CD4-positive, alpha-beta T cell treated with Interleukin-10 for 1 hour (primary cell): ENCODE results near the gene IKZF1.
"Not testable (repeated sequence)": the region's sequence is repeated elsewhere in the genome, so short reads cannot be mapped to it uniquely, and the experiment has no call there.

Source experiments
- DNase-seq: peaks from one replicate; pipeline ENCODE4 v3.0.0-alpha.2; 2020

Gene IKZF1

DNA sequence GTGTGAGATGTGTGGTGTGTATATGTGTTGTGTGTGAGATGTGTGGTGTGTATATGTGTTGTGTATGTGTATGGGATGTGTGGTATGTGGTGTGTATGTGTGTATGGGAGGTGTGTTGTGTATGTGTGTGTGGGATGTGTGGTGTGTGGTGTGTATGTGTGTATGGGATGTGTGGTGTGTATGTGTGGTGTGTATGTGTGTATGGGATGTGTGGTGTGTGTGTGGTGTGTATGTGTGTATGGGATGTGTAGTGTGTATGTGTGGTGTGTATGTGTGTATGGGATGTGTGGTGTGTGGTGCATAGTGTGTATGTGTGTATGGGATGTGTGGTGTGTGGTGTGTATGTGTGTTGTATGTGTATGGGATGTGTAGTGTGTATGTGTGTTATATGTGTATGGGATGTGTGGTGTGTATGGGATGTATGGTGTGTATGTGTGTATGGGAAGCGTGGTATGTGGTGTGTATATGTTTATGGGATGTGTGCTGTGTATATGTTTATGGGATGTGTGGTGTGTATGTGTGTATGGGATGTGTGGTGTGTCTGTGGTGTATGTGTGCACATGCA, 30.8 kb downstream of the IKZF1 start:
- DNase-seq, result no peak

- peak; percentile 84 for DNase-seq
Observed at GRCh38 chr7:50335795-50336754, 31.6 kb downstream of the IKZF1 start.

DNA sequence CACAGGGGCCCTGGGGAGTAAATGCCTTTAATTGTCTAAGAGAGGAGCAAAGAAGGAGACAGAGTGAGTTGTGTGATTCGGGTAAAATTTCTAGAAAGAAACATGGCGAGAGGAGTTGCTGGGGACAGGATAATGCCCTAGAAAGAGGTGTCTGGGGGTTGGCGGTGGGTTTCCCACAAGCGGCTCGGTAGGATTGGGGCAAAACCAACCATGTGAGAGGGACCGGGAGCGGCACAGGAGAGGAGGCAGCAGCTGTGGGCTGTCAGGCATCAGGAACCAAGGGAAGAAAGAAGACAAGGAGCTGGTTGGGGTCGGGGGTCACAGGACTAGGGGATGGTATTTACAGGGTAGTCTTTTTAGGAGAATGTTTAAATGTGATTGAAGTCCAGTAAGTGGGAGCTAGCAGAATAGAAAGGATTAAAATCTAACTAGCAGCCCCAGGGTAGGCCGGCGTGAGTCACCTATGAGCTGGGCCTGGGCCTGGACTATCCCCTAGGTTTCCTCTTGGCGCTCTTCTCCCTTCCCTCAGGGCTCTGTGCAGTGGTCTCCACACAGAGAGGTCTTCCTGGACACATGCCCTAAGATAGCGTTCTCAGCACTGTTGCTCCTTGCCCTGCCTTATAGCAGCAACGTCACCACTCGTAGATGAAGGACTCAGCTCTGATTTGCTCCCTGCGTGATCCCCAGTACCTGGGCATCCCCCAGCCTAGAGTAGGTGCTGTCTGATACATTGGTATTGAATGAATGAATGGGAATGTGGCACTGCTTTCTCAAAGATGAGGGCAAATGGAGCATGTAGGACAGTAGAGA, 32.6 kb downstream of the IKZF1 start:
- peak; percentile 73 for DNase-seq

GRCh38 chr7:50339472-50339871, 35.0 kb downstream of the IKZF1 start:
- DNase-seq, result not testable (repeated sequence)

- peak; percentile 68 for DNase-seq
Observed at GRCh38 chr7:50339990-50340500, 35.5 kb downstream of the IKZF1 start.

DNA sequence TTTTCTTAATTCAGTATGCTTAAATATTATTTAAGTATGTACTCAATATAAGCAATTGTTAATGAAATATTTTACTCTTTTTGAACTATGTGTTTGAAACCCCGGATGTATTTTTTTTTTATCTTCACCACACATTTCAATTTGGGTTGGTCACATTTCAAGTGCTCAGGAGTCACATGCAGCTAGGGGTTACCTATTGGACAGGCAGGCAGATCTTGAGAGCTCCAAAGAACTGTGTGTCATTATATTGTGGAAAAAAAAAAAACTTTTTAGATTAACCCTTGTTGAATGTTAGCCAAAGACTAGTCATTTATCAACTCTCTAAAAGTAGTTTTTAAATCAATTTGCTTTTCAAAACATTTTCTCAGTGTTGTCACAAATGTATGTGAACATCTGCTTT, 37.2 kb downstream of the IKZF1 start:
- peak; percentile 58 for DNase-seq

GRCh38 chr7:50342616-50343114, 38.1 kb downstream of the IKZF1 start:
- peak; percentile 69 for DNase-seq

- no peak for DNase-seq
Observed at GRCh38 chr7:50346545-50347497, 42.3 kb downstream of the IKZF1 start.

- peak; percentile 65 for DNase-seq
Observed at GRCh38 chr7:50347693-50348092, 43.2 kb downstream of the IKZF1 start.

DNA sequence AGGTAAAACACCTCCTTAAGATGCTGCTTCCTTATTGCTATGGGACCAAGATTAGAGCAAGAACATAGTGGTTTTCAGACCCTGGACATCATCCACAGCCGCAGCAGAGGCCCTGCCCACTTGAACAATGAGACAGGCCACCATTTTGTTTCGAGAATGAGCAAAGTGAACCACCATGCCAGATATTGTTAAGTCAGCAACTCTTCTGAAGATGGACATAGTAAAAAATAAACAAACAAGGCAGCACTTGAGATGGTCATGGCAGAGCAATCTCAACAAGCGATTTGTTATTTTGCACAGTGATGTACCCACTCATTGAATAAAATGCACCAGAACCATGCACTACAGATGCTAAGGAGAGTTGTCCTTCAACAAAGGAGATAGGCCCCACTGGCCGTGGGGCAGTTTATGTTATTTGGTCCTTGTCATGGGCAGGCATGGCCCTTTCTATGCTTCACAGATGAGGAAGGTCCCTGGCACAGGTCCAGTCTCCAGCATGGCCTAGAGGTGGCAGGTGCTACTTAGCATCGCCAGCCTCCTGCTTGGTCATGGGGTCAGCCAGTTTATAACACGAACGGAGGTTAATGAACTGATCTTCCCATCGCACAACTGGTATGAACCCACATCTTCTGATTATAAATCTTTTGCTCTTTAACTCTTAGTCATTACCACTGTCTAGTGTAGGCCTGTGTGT, 44.1 kb downstream of the IKZF1 start:
- no peak for DNase-seq

DNA sequence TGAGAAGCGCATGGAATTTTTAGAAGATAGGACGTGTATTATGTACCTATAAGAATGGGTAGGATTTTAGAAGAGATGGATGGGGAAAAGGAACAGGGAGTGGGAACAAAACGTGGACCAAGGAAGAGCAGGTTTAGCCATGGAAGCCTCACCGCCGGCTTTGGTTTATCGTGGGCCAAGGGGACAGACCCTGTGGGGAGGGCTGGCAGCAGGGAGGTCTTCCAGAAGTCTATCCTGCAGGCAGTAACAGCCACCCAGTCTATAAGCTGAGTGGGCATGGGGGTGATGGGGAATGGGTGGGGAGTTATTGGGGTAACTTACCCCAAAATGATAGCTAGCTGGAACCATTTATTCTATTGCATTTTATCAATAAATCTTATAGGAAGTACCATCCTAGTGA, 44.9 kb downstream of the IKZF1 start:
- DNase-seq, result no peak

DNA sequence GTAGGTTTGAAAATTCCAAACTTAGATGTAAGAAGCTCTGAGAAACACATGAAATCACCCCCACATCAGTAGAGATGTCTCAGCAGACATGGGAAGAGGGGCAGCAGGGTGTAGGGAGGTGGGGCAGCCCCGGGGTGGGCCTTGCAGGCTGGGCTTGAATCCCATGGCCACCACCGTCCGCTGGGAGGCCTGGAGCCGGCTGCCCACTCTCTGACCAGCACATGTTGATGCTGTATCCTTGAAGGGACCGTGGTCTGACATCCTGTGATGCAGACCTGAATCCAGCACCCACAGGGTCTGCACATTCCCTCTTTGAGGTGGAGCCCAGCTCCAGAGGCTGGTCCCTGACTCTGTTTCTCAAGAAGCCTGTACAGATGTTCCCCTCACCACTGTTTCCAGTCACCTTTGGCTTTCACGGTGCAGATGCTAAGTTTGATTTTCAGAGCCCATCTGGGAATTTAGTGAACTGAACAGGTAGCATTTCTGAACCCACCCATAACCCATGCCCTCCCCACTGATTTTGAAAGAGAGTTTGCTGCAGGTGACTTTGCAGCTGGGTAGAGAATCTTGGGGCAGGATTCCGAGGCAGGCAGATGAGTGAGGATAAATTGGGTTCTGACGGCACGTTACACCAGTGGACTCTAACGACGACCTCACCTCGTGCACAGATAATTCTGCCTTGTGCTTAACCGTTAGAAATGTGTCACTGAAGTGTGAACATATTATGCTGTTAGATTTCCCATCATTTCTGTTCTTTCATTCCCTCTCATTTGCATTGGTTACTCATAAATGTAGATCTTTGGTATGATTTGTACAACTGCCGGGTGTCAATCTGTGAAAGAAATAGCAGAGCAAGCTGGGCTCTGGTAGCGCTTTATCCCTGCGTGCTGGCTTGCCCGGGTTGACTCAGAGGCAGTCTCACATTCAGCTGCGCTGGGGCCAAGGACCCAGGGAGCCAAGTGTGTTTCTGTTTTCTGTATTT, 45.7 kb downstream of the IKZF1 start:
- peak; percentile 73 for DNase-seq

DNA sequence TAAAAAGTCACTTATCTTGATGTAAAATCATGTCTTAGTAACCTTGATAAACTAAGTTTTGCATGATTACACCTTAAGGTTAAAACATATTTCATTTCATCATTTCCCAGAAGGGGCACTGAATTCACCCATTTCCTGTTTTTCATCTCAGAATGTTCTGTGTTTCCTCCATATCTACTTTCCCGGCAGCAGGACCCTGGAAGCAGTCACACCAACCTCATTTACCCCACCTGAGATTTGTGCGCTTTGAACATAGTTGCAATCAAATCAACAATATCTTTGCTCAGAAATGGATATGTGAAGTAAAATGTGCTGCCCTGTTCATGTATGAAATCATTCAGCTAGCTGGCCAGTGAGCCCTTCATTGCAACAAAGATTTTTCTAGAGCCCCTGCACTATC, 46.8 kb downstream of the IKZF1 start:
- DNase-seq, result peak; percentile 88

- DNase-seq, result peak; percentile 88
Observed at GRCh38 chr7:50352282-50352681, 47.8 kb downstream of the IKZF1 start.

GRCh38 chr7:50352751-50353150, 48.2 kb downstream of the IKZF1 start:
- DNase-seq, result no peak

DNA sequence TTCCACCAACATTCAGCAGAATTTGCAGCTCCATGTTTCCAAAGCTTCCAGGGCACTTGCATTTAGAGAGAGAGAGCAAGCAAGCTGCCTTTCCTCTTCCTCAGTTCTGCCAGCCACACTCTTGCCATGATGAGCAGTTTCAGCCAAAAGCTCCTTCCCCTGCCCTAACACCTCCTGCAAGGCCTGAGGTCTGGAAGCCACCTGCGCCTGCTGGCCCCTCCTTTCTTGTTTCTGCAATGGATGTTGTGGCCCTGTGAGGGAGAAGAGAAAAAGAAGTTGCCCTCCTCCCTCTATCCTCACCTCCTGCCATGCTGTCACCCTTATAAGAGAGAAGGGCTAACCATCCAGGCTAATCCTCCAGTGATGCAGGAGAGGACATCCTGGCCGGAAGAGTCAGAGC, 48.7 kb downstream of the IKZF1 start:
- no peak for DNase-seq

DNA sequence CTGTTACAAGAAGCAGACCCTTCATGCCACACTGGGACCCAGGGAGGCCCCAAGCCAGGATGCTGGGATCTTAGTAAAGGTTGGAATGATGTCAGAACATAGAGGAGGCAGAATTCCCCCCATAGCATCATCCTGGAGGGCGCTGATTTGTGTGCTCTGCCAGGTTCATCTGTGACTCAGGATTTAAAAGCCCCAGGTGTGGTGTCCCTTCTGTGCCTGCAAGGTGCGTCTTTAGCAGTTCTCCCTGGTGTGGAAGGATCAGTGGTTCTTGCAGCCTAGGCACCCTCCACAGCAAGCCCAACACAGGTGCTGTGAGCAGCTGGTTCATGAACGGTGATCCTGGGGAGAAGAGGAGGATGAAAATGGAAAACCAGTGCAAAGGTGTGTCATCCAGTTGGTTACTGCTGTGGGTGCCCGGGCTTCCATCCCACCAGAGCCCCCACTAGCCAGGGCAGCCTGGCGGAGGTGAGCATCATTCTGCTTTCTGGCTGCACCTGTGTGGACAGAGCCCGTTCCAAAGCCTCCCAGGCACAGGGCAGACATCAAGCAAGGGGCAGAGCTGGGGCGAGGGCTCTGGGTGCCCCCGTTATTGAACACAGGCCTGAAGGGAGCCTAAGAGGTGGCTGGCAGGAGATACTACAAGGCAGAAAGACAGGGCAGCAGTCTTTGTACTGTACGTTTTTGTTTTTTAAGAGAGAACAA, 49.5 kb downstream of the IKZF1 start:
- no peak for DNase-seq

DNA sequence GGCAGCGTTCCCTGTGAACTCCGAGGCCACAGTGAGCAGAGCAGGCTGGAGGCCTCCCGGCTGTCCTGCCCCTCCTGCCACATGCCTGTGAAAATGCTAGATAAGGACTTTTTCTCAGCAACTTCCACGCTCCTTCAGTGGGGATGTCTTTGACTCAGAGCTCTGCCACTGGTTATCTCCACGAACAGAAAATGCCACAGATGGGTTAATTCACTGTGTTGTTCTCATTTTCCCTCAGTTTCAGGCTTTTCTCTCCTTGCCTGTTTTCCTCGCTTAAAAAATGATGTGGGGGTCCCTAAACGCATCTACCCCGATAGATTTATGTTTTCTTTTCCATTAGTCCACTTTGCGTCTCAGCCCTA, 51.3 kb downstream of the IKZF1 start:
- DNase-seq, result no peak

DNA sequence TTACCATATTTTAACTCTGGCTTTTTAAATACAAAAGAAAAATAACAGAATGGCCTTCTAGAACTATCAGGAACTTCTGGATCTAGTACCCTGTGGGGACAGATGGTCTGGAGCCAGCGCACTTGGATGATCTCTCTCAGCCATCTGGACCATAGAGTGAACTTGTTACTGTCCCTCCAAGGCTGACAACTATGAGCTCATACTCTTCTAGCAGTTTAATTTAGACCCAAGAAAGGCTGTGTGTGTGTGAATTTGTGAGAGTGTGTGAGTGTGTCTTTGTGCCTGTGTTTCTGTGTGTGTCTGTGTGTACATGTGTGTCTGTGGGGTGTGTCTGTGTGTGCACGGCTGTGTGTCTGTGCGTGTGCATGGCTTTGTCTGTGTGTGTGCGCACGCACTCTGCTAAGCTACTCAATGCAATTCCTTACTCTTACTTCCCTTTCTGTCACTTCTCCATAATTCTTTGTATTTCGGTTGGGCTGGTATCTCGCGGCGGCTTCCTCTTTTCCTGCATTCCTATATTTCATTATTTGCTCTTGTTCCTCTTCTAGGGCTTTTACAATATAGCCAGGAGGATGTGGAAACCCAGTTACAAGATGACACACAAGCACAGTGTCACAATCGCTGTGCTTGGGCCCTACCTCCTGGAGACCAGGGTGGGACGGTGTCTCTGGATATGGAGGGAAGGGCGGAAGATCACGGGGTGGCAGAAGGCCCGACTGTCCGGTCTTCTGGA, 51.9 kb downstream of the IKZF1 start:
- DNase-seq, result no peak
